NCI-H187 treated with DMSO at 0.1 percent for 48 hours (cell line): Measurements from ENCODE around the gene ELAVL3.
"Not testable (repeated sequence)": the region's sequence is repeated elsewhere in the genome, so short reads cannot be mapped to it uniquely, and the experiment has no call there.

ENCODE experiments used
- DNase-seq: peaks from one replicate; lab custom pipeline; 2025; lab: John Stamatoyannopoulos, UW

ELAVL3 gene

GRCh38 chr19:11486661-11487503 lies 6.0 kb upstream of the ELAVL3 start:
- DNase-seq = no peak

DNA sequence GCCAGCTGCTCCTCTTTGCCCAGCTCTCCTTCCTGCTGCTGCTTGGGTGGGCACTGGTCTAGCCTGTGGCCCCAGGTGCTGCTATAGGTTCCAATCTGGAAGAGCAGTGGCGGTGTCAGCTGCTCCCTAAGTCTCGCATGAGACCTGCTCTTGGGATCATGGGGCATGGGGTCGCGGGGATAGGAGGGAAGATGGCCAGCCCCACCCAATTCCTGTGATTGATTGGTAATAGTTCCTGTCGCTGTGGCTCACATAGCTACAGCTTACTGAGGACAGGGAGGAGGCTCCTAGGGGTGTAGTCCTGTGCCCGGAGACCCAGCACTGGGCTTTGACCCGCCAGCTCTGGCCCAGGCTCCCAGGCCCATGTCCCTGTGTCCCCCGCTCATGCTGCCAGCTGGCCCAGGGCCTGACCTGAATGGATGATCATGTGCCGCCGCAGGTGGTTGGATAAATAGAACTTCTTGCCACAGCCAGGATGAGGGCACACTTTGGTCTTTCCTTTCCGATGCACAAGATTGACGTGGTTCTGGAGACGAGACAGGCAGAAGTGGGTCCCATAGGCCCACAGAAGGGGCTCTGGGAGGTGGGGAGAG lies 4.5 kb upstream of the ELAVL3 start:
- DNase-seq = no peak

GRCh38 chr19:11483366-11484111 lies 2.7 kb upstream of the ELAVL3 start:
- no peak for DNase-seq

GRCh38 chr19:11482384-11483050 lies 1.7 kb upstream of the ELAVL3 start:
- DNase-seq = peak; percentile 12

GRCh38 chr19:11481534-11482383 lies 913 bp upstream of the ELAVL3 start:
- peak; percentile 43 for DNase-seq

GRCh38 chr19:11479898-11480714 lies 740 bp downstream of the ELAVL3 start:
- DNase-seq = no peak

GRCh38 chr19:11479090-11479897 lies 1.6 kb downstream of the ELAVL3 start:
- no peak for DNase-seq

GRCh38 chr19:11478167-11479089 lies 2.4 kb downstream of the ELAVL3 start:
- no peak for DNase-seq

DNA sequence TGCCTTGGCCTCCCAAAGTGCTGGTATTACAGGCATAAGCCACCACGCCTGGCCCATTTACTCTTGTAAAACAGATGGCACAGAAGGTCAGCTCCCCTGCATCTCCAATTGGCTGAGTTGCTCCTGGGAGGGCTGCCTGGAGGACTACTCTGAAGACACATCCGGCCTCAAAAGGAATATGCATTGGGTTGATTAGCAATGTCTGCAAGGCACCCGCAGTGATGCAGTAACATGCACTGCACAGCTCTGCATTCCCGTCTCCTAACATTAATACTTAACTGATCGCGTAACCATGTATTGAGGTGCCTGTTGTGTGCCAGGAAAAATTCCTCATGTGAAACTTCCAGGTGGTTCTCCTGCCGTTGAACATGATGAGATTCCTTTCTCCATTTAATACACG lies 5.0 kb downstream of the ELAVL3 start:
- DNase-seq = no peak

DNA sequence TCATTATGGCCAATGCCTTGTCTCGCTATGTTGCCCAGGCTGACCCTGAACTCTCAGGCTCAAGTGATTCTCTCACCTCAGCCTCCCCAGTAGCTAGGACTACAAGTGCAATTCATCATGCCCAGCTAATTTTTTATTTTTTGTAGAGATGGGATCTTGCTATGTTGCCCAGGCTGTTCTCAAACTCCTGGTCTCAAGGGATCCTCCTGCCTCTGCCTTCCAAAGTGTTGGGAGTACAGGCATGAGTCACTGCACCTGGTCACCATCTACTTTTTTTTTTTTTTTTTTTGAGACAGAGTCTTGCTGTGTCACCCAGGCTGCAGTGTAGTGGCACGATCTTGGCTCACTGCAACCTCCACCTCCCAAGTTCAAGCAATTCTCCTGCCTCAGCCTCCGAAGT lies 5.5 kb downstream of the ELAVL3 start:
- DNase-seq = not testable (repeated sequence)

DNA sequence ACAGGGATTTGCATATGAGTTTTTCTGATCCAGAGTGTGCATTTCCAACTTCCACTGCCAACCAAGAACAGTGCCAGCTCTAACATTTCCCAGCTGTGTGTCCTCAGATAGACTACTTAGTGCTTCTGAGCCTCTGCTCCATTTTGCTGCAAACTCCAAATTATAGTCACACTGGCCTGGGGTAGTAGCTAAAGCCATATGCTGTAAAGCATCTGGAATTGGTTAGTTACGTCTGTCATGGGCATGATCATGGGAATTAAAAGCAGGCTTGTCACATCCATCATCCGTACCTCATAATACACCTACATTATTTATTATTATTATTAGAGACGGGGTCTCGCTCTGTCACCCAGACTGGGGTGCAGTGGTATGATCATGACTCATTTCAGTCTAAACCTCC lies 7.1 kb downstream of the ELAVL3 start:
- DNase-seq = no peak

DNA sequence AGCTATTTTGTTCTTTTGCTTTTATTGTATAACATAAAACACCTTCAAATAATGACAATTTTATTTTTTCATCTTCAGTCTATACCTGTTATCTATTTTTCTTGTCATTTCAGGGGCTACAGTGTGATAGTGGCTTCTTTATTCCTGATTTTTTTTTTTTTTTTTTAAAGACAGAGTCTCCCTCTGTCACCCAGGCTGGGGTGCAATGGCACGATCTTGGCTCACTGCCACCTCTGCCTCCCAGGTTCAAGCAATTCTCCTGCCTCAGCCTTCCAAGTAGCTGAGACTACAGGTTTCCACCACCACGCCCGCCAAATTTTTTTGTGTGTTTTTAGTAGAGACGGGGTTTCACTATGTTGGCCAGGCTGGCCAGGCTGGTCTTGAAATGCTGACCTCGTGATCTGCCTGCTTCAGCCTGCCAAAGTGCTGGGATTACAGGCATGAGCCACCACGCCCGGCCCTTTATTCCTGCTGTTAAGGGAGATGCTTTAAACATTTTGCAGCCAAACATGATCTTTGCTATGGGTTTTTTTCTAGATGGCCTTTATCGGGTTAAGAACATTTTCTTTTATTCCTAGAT lies 12.5 kb downstream of the ELAVL3 start:
- DNase-seq = not testable (repeated sequence)

GRCh38 chr19:11465600-11465999 lies 15.2 kb downstream of the ELAVL3 start:
- DNase-seq = no peak

DNA sequence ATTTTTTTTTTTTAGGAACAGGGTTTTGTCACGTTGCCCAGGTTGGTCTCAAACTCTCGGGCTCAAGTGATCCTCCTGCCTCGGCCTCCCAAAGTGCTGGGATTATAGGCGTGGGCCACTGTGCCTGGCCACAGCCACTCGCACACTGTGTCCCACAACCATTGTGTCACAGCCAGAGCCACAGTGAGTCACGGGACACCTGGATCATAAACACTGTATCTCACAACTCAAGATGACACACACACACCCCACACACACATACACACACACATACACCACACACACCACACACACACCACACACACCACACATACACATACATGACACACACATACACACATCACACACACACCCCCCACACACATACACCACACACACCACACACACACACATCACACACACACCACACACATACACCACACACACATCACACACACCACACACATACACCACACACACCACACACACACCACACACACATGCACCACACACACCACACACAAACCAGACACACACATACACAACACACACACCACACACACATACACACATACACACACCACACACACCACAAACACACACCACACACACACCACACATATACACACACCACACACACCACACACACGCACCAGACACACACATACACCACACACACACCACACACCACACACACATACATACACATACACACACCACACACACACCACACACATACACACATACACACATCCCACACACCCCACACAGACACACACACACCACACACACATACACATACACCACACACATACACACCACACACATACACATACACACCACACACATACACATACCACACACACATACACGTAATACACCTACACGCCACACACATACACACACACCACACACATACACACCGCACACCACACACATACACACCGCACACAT lies 16.2 kb downstream of the ELAVL3 start:
- no peak for DNase-seq

DNA sequence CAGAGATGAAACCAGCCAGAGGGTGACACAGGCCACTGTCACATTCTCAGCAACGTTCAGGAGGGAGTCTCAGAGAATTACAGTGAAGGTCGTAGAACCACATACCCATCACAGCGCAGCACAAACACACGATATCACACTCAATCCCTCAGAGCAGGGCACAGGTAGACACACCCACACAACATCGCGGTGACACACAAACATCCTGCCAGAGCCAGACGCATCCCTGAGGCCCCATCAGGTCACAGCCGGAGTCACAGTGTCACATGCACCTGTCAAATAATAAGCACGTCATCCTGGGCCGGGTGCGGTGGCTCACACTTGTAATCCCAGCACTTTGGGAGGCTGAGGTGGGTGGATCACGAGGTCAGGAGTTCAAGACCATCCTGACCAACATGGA lies 17.5 kb downstream of the ELAVL3 start:
- DNase-seq = no peak

DNA sequence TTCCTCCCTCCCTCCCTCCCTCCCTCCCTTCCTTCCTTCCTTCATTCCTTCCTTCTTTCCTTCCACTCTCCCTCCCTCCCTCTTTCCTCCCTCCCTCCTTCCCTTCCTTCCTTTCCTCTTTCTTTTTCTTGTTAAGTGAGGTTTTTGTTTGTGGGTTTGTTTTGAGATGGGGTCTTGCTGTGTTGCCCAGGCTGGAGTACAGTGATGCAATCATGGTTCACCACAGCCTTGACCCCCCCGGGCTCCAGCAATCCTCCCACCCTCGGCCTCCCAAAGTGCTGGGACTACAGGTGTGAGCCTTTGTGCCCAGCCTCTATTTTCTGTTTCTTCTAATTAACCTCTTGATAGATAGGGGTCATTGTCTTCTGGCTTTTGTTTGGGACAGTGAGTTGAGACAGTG lies 19.4 kb downstream of the ELAVL3 start:
- no peak for DNase-seq

DNA sequence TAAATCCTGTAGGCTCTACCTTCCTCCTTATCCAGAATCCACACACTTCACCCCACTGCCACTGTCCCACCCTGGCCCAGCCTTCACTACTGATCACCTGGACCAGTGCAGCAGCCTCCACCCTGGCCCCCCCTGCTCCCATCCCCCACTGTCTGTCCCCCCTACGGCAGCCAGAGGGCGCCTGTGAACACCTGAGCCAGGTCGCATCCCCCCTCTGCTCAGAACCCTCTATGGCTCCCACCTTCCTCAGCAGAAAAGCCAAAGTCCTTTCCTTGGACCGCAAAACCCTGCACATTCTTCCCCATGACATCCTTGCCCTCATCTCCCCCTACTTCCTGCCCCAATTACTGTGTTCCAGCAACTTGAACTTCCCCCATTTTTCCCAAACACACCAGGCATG lies 20.6 kb downstream of the ELAVL3 start:
- no peak for DNase-seq
